ENCODE data around the gene ADM. TPM values are rescaled to one million over a fixed set of nuclear protein-coding genes. Genes with fewer than 3 reads are reported as not detected.
A peak's percentile ranks its signal among the peaks of the same experiment; 100 is the strongest.

ADM gene
- total and polyA plus RNA-seq, 2 donors (not counting 3 experiments of a cell fraction or from before 2014, with no cell fraction given): 45.3 to 55.5 TPM

DNA sequence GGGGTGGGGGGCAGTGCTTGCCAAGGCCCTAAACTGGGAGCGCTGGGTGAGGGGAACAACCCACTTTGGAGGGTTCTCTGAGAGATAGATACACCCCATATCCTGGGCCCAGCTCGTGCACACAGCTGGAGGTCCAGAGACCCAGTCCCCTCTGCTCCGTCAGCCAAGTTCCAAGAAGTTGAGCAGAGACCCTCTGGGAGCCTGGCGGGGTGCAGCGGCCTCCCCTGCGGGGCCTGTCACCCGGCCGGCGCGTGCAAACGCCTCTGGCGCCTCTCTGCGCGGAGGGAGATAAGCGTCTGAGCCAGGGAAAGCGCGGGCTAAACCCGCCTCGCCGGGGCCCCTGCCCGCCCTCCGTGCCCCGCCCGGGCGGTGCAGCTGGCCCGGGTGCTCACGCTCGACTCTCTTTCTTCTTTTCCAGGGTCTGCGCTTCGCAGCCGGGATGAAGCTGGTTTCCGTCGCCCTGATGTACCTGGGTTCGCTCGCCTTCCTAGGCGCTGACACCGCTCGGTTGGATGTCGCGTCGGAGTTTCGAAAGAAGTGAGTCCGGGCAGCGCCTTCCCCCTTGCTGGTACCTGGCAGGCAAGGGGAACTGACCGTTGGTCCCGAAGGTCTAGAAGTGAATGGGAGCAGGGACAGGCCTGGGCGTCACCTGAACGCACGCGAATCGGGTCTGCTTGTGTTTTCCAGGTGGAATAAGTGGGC lies 540 bp downstream of the ADM start:
- POLR2A ChIA-PET: interaction anchor here (0.6 to 3.2 kb wide), 42 partner anchors 9 to 845 kb away, joined by 3 to 43 read pairs (median 4); partner anchors contain the start of genes EIF4G2, RNF141, WEE1 and ZNF143
- intact Hi-C loops (cut with micrococcal nuclease): loop anchor here (5.0 kb wide), 2 partner anchors 398 to 693 kb away; no protein-coding TSS in a partner anchor
- H3K4me3 ChIP-seq (replicated peaks in 1 of 3; ENCODE audit: insufficient read depth in 1 of 3, low read depth in 1 of 3, low read length in 3 of 3): peak overlapping the region; percentile 91 to 95 (median 93)
- dilution Hi-C loops (cut with MboI; ENCODE audit: extremely low pct_ligation_motif_present, low sequenced_read_pairs): no loop called here
- H3K4me1 ChIP-seq (ENCODE audit: control insufficient read depth, extremely low read depth, insufficient read depth, low read length): peaks cover 48% of the 10 kb centered on the region
- BruUV-seq (replicated peaks): TSS peak; percentile 78
- no peak for DNase-seq (ENCODE audit: low read depth, low spot score)
- peak overlapping the region; percentile 80 for H3K27ac ChIP-seq (ENCODE audit: insufficient read depth, low read depth, low read length)
- H4K20me1 ChIP-seq (replicated peaks; ENCODE audit: control insufficient read depth, extremely low read depth, insufficient read depth, low read length): no peaks in the 10 kb centered on the region
- peak; percentile 72 for FAIRE-seq
- no peaks in the 10 kb centered on the region for H3K36me3 ChIP-seq (ENCODE audit: control insufficient read depth in 2 of 2, extremely low read depth in 1 of 2, insufficient read depth in 2 of 2, low read length in 2 of 2)
- H3K27me3 ChIP-seq (ENCODE audit: control insufficient read depth in 2 of 2, insufficient read depth in 2 of 2, low read length in 2 of 2): no peaks in the 10 kb centered on the region
- no peaks in the 10 kb centered on the region for H3K9me1 ChIP-seq (replicated peaks; ENCODE audit: control insufficient read depth, extremely low read depth, insufficient read depth, low read length)
- TF ChIP-seq MYC (IDR thresholded peaks at IDR 0.05; ENCODE audit: low read depth, low read length) (no peak), FOS (IDR thresholded peaks at IDR 0.05; ENCODE audit: borderline replicate concordance, insufficient read depth, low read length) (no peak), GATA2 (IDR thresholded peaks at IDR 0.05; ENCODE audit: insufficient read depth, insufficient read length, low read depth, low read length) (peak; percentile 10), JUN (IDR thresholded peaks at IDR 0.05; ENCODE audit: borderline replicate concordance, insufficient read depth, insufficient read length, low read depth) (no peak), POLR2A (IDR thresholded peaks at IDR 0.05; ENCODE audit: low read depth, low read length) (no peak), CTCF (IDR thresholded peaks at IDR 0.05; ENCODE audit: extremely low read depth in 1 of 2, insufficient read depth in 1 of 2, low read depth in 1 of 2, low read length in 2 of 2) (no peak)
- H3K9ac ChIP-seq (replicated peaks; ENCODE audit: extremely low read depth, insufficient read depth, low read length): peak overlapping the region; percentile 72
- CTCF ChIA-PET: interaction anchor here (0.6 to 9.0 kb wide), 19 partner anchors 10 to 630 kb away, joined by 3 to 104 read pairs (median 5); partner anchors contain the start of gene SBF2
- peak overlapping the region; percentile 91 for H3K4me2 ChIP-seq (ENCODE audit: insufficient read depth, low read length)
- no peaks in the 10 kb centered on the region for H3K9me3 ChIP-seq (replicated peaks; ENCODE audit: control insufficient read depth, insufficient read depth, low read length)
- H2AFZ ChIP-seq (ENCODE audit: low read depth, low read length): peak overlapping the region; percentile 55
- peaks cover 20% of the 10 kb centered on the region for H3K79me2 ChIP-seq (ENCODE audit: control insufficient read depth, insufficient read depth, low read length)

Measured in endothelial cell of umbilical vein (primary cell).